Thyroid gland (tissue), 4 donors: ENCODE data around the gene CACNA1E. TPM values are rescaled to one million over a fixed set of nuclear protein-coding genes. Genes with fewer than 3 reads are reported as not detected.

Experiments used
- DNase-seq, 2 donors: peaks; one replicate each; pipeline ENCODE4 v3.0.0-alpha.2; 2019
- H3K27ac ChIP-seq, 3 donors: fragments of 200-600 bp; sonication (generic); 1 replicate in 2 of 3; 2 replicates in 1 of 3; pipeline ENCODE4 v1.5.1; 2016 to 2019; ENCODE audit warnings: mild to moderate bottlenecking in 1 of 3, moderate library complexity in 1 of 3
- H3K27me3 ChIP-seq: fragments of 200-600 bp; sonication (generic); one replicate; pipeline ENCODE4 v1.5.1; 2019
- H3K36me3 ChIP-seq, 2 donors: fragments of 200-600 bp; sonication (generic); one replicate each; pipeline ENCODE4 v1.5.1; 2016 to 2019
- H3K4me1 ChIP-seq, 2 donors: fragments of 200-600 bp; sonication (generic); one replicate each; pipeline ENCODE4 v1.5.1; 2017 to 2019
- H3K4me3 ChIP-seq, 3 donors: fragments of 200-600 bp; sonication (generic); replicated peaks in 1 of 3; 1 replicate in 2 of 3; 2 replicates in 1 of 3; pipeline ENCODE4 v1.5.1; 2016; ENCODE audit warnings: mild to moderate bottlenecking in 1 of 3
- H3K9me3 ChIP-seq: fragments of 200-600 bp; sonication (generic); one replicate; pipeline ENCODE4 v1.5.1; 2017
- POLR2A ChIP-seq, 2 donors: fragments of 450-650 bp; IDR thresholded peaks; one replicate each; pipeline ENCODE4 v1.6.1; 2017; ENCODE audit warnings: antibody characterized with exemption in 2 of 2, mild to moderate bottlenecking in 2 of 2, moderate library complexity in 1 of 2
- WGBS, 2 donors: methylation state at CpG; one replicate each; pipeline ENCODE4 v1.1.5; 2017; 5-methylcytosine and 5-hydroxymethylcytosine counted together
- intact Hi-C: fragments of 100-400 bp; cut with DNase I; formaldehyde crosslinking; loops from one replicate; pipeline ENCODE4 v1.15.1; 2023
- total RNA-seq, 4 donors: library from RNA; depleted of rRNA; stranded (reverse); fragments of >200 nt; gene quantifications; one replicate each; pipeline ENCODE4 v1.2.3, GENCODE V29; 2016
- TF ChIP-seq, protein P1 (sequence below), 6 experiments: fragments of 200-600 bp in 3 of 6; fragments of 450-650 bp in 3 of 6; sonication (generic) in 3 of 6; IDR thresholded peaks; one replicate each; pipeline ENCODE4 v1.5.1; 2016 to 2019; ENCODE audit warnings: antibody characterized with exemption in 6 of 6, mild to moderate bottlenecking in 2 of 6, inconsistent platforms in 1 of 6, moderate library complexity in 1 of 6

The CACNA1E gene
- total RNA-seq, 4 donors from 2014 or later: under 0.01 to 0.46 (median 0.15) TPM

DNA sequence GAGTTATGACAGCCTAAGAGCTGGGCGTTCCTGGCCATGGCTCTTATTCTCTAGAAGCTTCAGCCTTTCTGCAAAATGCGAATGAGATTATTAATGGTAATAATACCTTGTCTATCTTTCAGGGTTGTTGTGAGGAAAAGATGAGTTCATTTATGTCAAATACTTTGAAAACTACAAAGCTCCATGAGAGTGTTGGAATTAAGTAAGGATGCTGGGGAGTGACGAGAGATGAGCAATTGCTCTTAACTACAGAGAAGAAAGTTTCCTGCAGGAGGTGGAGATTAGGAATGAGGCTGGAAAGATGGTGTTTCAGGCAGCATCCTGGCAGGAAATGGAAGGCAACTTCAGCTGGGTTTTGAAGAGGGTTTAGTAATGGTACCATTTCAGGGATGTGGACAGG is 124.2 kb downstream of the CACNA1E start:
- no peaks in the 10 kb centered on the region for H3K9me3 ChIP-seq

DNA sequence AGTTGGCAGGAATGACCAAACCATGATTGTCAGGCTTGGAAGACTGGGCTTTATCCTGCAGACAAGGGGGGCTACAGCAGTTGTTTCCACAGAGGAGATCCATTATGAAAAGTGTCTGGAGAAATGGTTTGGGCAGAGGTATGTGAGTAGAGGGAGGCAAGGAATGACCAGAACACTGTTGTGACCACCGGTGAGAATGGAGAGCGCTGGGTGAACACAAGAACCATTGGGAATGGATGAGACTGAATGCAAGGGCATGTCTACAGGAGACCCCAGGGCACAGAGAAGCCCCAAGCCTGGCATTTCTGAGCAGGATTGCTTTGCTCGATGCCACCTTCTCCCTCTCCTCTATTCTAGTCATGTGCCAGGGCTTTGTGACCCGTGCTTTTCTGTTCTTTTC is 125.1 kb downstream of the CACNA1E start:
- TF ChIP-seq, protein P1, sequence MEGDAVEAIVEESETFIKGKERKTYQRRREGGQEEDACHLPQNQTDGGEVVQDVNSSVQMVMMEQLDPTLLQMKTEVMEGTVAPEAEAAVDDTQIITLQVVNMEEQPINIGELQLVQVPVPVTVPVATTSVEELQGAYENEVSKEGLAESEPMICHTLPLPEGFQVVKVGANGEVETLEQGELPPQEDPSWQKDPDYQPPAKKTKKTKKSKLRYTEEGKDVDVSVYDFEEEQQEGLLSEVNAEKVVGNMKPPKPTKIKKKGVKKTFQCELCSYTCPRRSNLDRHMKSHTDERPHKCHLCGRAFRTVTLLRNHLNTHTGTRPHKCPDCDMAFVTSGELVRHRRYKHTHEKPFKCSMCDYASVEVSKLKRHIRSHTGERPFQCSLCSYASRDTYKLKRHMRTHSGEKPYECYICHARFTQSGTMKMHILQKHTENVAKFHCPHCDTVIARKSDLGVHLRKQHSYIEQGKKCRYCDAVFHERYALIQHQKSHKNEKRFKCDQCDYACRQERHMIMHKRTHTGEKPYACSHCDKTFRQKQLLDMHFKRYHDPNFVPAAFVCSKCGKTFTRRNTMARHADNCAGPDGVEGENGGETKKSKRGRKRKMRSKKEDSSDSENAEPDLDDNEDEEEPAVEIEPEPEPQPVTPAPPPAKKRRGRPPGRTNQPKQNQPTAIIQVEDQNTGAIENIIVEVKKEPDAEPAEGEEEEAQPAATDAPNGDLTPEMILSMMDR (IDR thresholded peaks at IDR 0.05): no peak
- TF ChIP-seq POLR2A (IDR thresholded peaks at IDR 0.05): no peak
- no peak for DNase-seq
- intact Hi-C loops: no loop called here
- WGBS, 2 donors: 89 to 94% methylated on average over 4 of the region's 4 CpGs
- Histone ChIP-seq H3K4me1 (peaks cover 0 to 11% of the 10 kb centered on the region in 2 donors), H3K27me3 (no peaks in the 10 kb centered on the region), H3K27ac (no peak overlapping the region), H3K4me3 (no peak overlapping the region), H3K9me3 (no peaks in the 10 kb centered on the region), H3K36me3 (no peaks in the 10 kb centered on the region)

More for the DNA sequence above, 124.2 kb downstream of the CACNA1E start:
- WGBS, 2 donors: 87 to 91% methylated on average over 3 of the region's 3 CpGs
- DNase-seq: no peak
- TF ChIP-seq, protein P1 (IDR thresholded peaks at IDR 0.05): no peak
- TF ChIP-seq POLR2A (IDR thresholded peaks at IDR 0.05): no peak
- intact Hi-C loops: no loop called here
- peaks cover 0 to 11% of the 10 kb centered on the region in 2 donors for H3K4me1 ChIP-seq
- H3K36me3 ChIP-seq: no peaks in the 10 kb centered on the region
- no peak overlapping the region for H3K27ac ChIP-seq
- no peak overlapping the region for H3K4me3 ChIP-seq
- H3K27me3 ChIP-seq: no peaks in the 10 kb centered on the region

DNA sequence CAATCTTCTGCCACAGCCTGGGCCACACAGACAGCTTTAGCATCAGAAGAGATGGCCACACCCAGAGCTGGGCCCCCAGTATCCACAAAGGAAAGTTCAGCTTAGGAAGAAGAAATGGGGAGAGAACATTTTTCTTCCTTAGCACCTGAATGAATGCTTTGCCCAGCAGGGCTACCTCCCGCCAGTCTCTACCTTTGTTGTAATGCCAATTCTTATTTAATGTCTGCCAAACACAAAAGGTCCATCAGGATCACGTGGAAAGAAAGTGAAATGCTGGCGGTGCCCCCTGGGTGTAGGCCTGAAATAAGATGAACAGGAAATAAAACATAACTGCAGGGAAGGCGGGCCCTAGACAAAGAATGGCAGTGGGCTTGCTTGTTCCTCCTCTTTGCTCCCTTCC is 125.6 kb downstream of the CACNA1E start:
- H3K9me3 ChIP-seq: no peaks in the 10 kb centered on the region
- 56 to 65% methylated on average over 4 of the region's 4 CpGs for WGBS, 2 donors
- no peaks in the 10 kb centered on the region for H3K27me3 ChIP-seq
- no peaks in the 10 kb centered on the region for H3K36me3 ChIP-seq
- no peak for DNase-seq
- intact Hi-C loops: no loop called here
- no peak overlapping the region for H3K4me3 ChIP-seq
- TF ChIP-seq, protein P1 (IDR thresholded peaks at IDR 0.05): no peak
- TF ChIP-seq POLR2A (IDR thresholded peaks at IDR 0.05): no peak
- H3K27ac ChIP-seq: no peak overlapping the region
- peaks cover 0 to 11% of the 10 kb centered on the region in 2 donors for H3K4me1 ChIP-seq

DNA sequence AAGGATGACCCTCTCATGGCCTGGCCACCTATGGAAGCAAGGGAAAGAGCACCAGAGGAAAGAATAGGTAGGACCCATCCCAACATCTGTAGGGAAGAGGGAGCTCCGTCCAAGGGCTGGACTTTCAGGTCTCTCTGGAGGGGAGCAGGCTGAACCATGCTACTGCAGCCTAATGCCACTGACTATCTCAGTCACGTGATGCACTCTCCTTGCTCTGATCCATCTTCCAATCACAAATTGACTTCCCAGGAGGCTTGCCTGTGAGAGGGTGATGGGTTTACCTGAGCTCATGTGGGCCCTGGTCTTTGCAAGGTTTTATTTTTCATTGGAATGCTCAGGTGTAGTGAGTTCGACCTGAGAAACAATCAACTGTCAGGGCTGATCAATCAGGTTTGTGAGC is 128.8 kb downstream of the CACNA1E start:
- WGBS, 2 donors: 77 to 89% methylated on average over 3 of the region's 3 CpGs
- no peaks in the 10 kb centered on the region for H3K4me1 ChIP-seq
- H3K27me3 ChIP-seq: no peaks in the 10 kb centered on the region
- no peak for DNase-seq
- TF ChIP-seq, protein P1 (IDR thresholded peaks at IDR 0.05): no peak
- TF ChIP-seq POLR2A (IDR thresholded peaks at IDR 0.05): no peak
- no peak overlapping the region for H3K27ac ChIP-seq
- no peaks in the 10 kb centered on the region for H3K36me3 ChIP-seq
- no peaks in the 10 kb centered on the region for H3K9me3 ChIP-seq
- no peak overlapping the region for H3K4me3 ChIP-seq
- intact Hi-C loops: no loop called here

DNA sequence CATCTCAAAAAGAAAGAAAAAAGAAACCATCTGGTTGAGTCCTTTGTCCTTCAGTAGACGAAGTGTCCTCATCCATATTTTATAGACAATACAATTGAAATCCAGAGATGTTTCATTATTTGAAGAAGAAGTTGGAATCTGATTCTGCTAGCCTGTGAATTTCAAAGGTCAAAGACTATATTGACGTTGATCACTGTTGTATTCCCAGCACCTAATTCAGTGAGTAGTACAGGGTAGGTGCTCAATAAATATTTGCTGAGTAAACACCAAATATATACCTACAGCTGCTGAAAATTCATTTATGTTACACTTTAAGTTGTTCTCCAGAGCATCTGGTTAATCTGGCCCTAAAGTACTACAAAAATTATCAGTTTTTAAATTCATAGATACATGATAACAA is 135.2 kb downstream of the CACNA1E start:
- 33 to 40% methylated on average over 2 of the region's 2 CpGs for WGBS, 2 donors
- H3K9me3 ChIP-seq: no peaks in the 10 kb centered on the region
- H3K36me3 ChIP-seq: no peaks in the 10 kb centered on the region
- intact Hi-C loops: no loop called here
- DNase-seq: no peak
- TF ChIP-seq, protein P1 (IDR thresholded peaks at IDR 0.05): no peak
- TF ChIP-seq POLR2A (IDR thresholded peaks at IDR 0.05): no peak
- H3K4me1 ChIP-seq: no peaks in the 10 kb centered on the region
- no peak overlapping the region for H3K27ac ChIP-seq
- H3K27me3 ChIP-seq: no peaks in the 10 kb centered on the region
- H3K4me3 ChIP-seq: no peak overlapping the region
